Stimulated activated memory B cell treated with anti-CD40 and anti-IgM and Interleukin-4, amounts not matched to agents 10 μg/mL and 1 μg/mL and 100 μg/mL, for 72 hours (primary cell): ENCODE measurements around the gene LONP2.

Experiments used
- ATAC-seq: fragments of 150-1000 bp; cut with Tn5 transposase; 2 replicates; pipeline ENCODE4 v1.10.0; 2021
- H3K27ac Mint-ChIP-seq: one replicate; pipeline ENCODE4 v1.8.0; 2022; ENCODE audit warnings: mild to moderate bottlenecking, mixed read lengths
- H3K27me3 Mint-ChIP-seq: one replicate; pipeline ENCODE4 v1.8.0; 2022; ENCODE audit warnings: mixed read lengths
- H3K36me3 Mint-ChIP-seq: one replicate; pipeline ENCODE4 v1.8.0; 2022; ENCODE audit warnings: mixed read lengths
- H3K4me1 Mint-ChIP-seq: one replicate; pipeline ENCODE4 v1.8.0; 2022; ENCODE audit warnings: mixed read lengths
- H3K4me3 Mint-ChIP-seq: one replicate; pipeline ENCODE4 v1.8.0; 2022; ENCODE audit warnings: mild to moderate bottlenecking, moderate library complexity, mixed read lengths
- H3K9me3 Mint-ChIP-seq: one replicate; pipeline ENCODE4 v1.8.0; 2022; ENCODE audit warnings: mixed read lengths

Gene LONP2

DNA sequence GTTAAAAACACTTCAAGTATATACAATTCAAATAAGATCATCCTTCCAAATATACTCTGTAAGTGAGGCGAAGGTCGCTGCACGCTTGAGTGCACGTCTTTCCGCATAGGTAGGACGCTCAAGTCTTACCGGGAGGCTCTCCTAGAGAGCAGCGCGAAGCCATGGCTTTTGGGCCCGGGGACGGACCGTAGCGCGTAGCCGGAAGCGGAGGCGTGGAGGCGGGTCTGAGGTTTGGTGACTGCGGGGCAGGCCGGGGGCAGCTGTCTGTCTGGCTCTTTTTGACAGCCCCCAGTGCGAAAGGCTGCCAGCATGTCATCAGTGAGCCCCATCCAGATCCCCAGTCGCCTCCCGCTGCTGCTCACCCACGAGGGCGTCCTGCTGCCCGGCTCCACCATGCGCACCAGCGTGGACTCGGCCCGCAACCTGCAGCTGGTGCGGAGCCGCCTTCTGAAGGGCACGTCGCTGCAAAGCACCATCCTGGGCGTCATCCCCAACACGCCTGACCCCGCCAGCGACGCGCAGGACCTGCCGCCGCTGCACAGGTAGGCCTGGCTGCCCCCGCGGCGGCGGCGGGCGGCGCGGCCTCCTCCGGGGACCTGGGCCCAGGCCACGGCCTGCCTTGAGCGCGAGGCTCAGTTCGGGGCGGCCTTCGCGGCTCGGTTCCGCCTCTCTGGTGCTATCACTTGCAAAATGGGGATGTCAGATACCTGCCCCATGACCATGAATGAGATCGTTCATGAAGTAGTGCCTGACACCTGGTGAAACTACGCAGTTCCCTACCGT is at the start of gene LONP2:
TSS of gene LONP2 (plus strand) at position 221 of the 783 bp plus-strand sequence. CDS start at position 310, 89 bp downstream.
- ATAC-seq = peak; percentile 98
- peak within 1 kb of the TSS; percentile 87 for H3K27ac Mint-ChIP-seq
- peak within 1 kb of the TSS; percentile 87 for H3K4me3 Mint-ChIP-seq
- peaks cover 31% of the 10 kb centered on the region for H3K4me1 Mint-ChIP-seq
- peaks cover 3% of the 10 kb centered on the region for H3K9me3 Mint-ChIP-seq
- no peaks in the 10 kb centered on the region for H3K36me3 Mint-ChIP-seq
- H3K27me3 Mint-ChIP-seq = no peaks in the 10 kb centered on the region

DNA sequence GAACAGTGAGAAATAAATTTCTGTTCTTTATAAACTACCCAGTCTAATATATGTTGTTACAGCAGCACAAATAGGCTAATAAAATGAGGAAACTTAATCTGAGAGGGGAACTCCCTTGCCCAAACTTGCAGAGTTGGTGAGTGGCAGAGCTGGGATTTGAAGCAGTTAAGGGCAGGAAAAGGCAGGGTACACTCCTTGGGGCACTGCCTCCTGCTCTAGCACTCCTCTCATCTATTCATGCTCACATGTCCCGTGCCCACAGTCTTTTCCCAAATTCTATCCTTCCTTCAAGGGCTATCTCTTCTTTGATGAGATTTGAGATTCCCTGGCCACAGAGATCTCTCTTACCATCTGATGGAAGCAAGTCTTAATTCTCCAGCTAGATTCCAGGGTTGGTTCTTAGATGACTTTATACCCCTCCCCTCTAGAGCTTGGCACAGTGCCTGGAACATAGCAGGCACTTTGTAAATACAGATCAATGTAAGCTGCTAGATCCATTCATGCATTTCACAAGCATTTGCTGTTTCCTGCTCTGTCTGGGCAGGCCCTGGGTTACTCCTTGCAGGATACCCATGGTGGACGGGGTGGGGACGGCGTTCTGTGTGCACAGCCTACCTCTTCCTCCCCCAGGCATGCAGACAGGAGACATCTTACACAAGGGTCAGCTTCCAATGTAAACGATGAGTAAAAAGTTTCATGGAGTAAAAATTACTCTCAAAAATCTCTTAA is 49.1 kb upstream of the LONP2 start:
- H3K9me3 Mint-ChIP-seq = no peaks in the 10 kb centered on the region
- H3K4me1 Mint-ChIP-seq = no peaks in the 10 kb centered on the region
- no peak for ATAC-seq
- no peak overlapping the region for H3K27ac Mint-ChIP-seq
- H3K4me3 Mint-ChIP-seq = no peak overlapping the region
- H3K36me3 Mint-ChIP-seq = no peaks in the 10 kb centered on the region
- peaks cover 9% of the 10 kb centered on the region for H3K27me3 Mint-ChIP-seq

GRCh38 chr16:48197294-48197693 is 46.8 kb upstream of the LONP2 start:
- no peak overlapping the region for H3K4me3 Mint-ChIP-seq
- H3K27me3 Mint-ChIP-seq = peaks cover 9% of the 10 kb centered on the region
- H3K27ac Mint-ChIP-seq = no peak overlapping the region
- ATAC-seq = no peak
- no peaks in the 10 kb centered on the region for H3K9me3 Mint-ChIP-seq
- no peaks in the 10 kb centered on the region for H3K36me3 Mint-ChIP-seq
- H3K4me1 Mint-ChIP-seq = no peaks in the 10 kb centered on the region

- Mint-ChIP-seq H3K4me1 (no peaks in the 10 kb centered on the region), H3K27ac (no peak overlapping the region), H3K9me3 (no peaks in the 10 kb centered on the region), H3K36me3 (no peaks in the 10 kb centered on the region), H3K27me3 (peaks cover 22% of the 10 kb centered on the region), H3K4me3 (no peak overlapping the region)
- ATAC-seq = no peak
Observed at GRCh38 chr16:48201515-48202201, 42.4 kb upstream of the LONP2 start.

GRCh38 chr16:48203974-48204824 is 39.9 kb upstream of the LONP2 start:
- no peak for ATAC-seq
- Mint-ChIP-seq H3K27me3 (peaks cover 37% of the 10 kb centered on the region), H3K36me3 (no peaks in the 10 kb centered on the region), H3K4me3 (no peak overlapping the region), H3K9me3 (no peaks in the 10 kb centered on the region), H3K27ac (no peak overlapping the region), H3K4me1 (no peaks in the 10 kb centered on the region)

DNA sequence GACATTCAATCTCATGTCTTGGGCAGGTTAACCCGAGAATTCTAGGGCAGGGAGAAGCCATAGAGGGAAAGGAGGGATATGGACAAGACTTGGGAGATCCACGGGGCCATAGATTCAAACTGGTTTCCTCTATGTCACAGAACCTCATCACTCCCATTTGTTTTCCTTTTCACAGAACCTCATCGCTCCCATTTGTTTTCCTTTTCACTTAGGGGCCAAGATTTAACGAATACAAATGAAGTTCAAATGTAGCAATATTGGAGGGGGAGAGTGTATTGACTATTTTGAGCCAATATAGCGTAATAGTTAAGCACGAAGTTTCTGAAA is 39.3 kb upstream of the LONP2 start:
- Mint-ChIP-seq H3K4me3 (no peak overlapping the region), H3K9me3 (no peaks in the 10 kb centered on the region), H3K27me3 (peaks cover 37% of the 10 kb centered on the region), H3K36me3 (no peaks in the 10 kb centered on the region), H3K4me1 (no peaks in the 10 kb centered on the region), H3K27ac (no peak overlapping the region)
- ATAC-seq = no peak

DNA sequence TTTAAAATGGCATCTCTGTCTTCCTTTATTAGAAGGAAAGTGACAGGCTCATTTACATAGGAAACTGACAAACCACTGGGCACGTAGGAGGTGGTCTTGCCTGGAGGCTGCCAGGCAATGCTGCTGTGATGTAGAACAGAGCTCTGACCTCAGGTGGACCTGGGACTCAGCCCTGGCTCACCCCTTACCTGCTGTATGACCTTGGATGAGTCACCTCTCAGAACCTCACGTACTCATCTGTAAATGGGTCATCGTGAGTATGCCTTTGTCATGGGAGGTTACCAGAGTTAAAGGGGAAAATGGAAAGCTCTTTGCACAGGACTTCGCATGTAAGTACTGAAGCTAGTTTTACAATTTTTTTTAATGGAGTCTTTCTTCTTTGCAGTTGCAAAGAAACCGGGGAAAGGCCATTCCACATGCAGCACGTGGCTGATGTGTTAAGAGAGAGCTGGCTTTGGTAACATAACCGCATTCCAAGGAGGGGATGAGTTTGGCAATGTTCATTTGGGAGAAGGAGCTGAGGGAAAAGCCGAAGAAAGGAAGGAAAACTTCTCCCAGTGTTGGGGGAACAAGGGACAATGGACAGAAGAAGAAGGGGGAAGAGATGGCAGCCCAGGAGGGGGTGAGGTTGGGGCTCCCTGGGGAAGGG is 37.4 kb upstream of the LONP2 start:
- Mint-ChIP-seq H3K4me1 (no peaks in the 10 kb centered on the region), H3K9me3 (no peaks in the 10 kb centered on the region), H3K27ac (no peak overlapping the region), H3K4me3 (no peak overlapping the region), H3K27me3 (peaks cover 37% of the 10 kb centered on the region), H3K36me3 (no peaks in the 10 kb centered on the region)
- ATAC-seq = no peak

- no peak overlapping the region for H3K27ac Mint-ChIP-seq
- H3K4me1 Mint-ChIP-seq = no peaks in the 10 kb centered on the region
- no peak for ATAC-seq
Observed at GRCh38 chr16:48210747-48211146, 33.4 kb upstream of the LONP2 start.

GRCh38 chr16:48212033-48212432 is 32.1 kb upstream of the LONP2 start:
- no peak for ATAC-seq
- Mint-ChIP-seq H3K27ac (no peak overlapping the region), H3K27me3 (peaks cover 20% of the 10 kb centered on the region), H3K4me1 (no peaks in the 10 kb centered on the region), H3K9me3 (no peaks in the 10 kb centered on the region), H3K4me3 (no peak overlapping the region), H3K36me3 (no peaks in the 10 kb centered on the region)

More at GRCh38 chr16:48210747-48211146, 33.4 kb upstream of the LONP2 start:
- Mint-ChIP-seq H3K36me3 (no peaks in the 10 kb centered on the region), H3K4me3 (no peak overlapping the region), H3K27me3 (peaks cover 28% of the 10 kb centered on the region), H3K9me3 (no peaks in the 10 kb centered on the region)

DNA sequence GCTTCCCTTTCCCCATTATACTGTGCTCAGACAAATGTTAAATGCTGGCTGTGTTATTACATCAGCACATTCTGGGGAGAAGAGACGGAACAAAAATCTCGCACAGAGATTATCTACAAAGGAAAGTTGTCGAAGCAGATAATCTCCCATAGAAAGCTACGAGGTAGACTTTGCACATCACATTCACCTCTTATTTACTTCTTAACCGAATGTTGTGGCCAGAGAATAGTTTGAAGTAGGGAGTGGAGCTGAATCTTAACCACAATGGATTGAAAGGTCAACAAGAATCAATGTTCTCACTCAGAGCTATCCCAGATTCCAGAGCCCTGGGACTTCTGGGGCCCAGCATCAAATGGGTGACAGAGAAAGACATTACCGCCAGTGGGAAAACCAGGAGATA is 28.4 kb upstream of the LONP2 start:
- Mint-ChIP-seq H3K36me3 (no peaks in the 10 kb centered on the region), H3K27ac (no peak overlapping the region), H3K4me3 (no peak overlapping the region), H3K27me3 (no peaks in the 10 kb centered on the region), H3K9me3 (peaks cover 3% of the 10 kb centered on the region), H3K4me1 (no peaks in the 10 kb centered on the region)
- no peak for ATAC-seq

DNA sequence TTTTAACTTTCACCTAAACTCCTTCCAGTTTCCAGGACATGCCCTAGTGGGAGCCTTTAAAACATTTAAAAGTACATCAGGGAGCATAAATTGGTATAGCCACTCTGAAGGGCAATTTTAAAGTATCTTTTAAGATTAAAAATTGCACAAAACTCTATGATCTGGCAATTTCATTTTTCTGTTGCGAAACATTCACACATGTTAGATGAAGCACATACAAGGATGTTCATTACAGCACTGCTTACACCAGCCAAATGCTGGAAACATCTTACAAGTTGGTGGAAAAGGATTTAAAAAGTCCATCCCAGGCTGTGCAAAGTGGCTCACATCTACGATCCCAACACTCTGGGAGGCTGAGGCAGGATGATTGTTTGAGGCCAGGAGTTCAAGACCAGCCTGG is 26.4 kb upstream of the LONP2 start:
- Mint-ChIP-seq H3K9me3 (peaks cover 3% of the 10 kb centered on the region), H3K36me3 (no peaks in the 10 kb centered on the region), H3K4me3 (no peak overlapping the region), H3K4me1 (no peaks in the 10 kb centered on the region), H3K27me3 (no peaks in the 10 kb centered on the region), H3K27ac (no peak overlapping the region)
- ATAC-seq = no peak

GRCh38 chr16:48218473-48218872 is 25.6 kb upstream of the LONP2 start:
- Mint-ChIP-seq H3K27ac (no peak overlapping the region), H3K4me1 (no peaks in the 10 kb centered on the region), H3K9me3 (peaks cover 3% of the 10 kb centered on the region), H3K36me3 (no peaks in the 10 kb centered on the region), H3K27me3 (no peaks in the 10 kb centered on the region), H3K4me3 (no peak overlapping the region)
- ATAC-seq = no peak

- H3K4me1 Mint-ChIP-seq = no peaks in the 10 kb centered on the region
- no peaks in the 10 kb centered on the region for H3K36me3 Mint-ChIP-seq
- ATAC-seq = no peak
- no peaks in the 10 kb centered on the region for H3K27me3 Mint-ChIP-seq
- H3K4me3 Mint-ChIP-seq = no peak overlapping the region
- no peak overlapping the region for H3K27ac Mint-ChIP-seq
- peaks cover 3% of the 10 kb centered on the region for H3K9me3 Mint-ChIP-seq
Observed at GRCh38 chr16:48220891-48221290, 23.2 kb upstream of the LONP2 start.

DNA sequence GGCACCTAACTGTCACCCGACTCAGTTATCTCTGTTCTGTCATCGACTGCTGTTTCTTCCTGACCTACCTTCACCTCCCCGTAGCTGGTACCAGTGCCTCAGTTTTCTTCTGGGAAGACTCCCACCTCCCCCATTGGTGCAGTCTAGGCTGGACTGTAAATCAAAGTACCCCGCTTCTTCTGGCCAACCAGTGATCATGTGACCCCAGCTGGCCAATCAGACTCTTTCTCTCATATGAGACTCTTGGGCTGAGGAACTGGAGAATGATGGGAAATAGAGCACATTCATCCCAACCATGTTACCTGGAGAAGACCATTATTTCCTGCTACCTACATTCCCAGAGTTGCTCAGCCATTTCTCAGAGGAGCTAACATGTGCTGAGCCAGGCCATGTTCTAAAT is 20.6 kb upstream of the LONP2 start:
- no peak for ATAC-seq
- H3K27me3 Mint-ChIP-seq = peaks cover 8% of the 10 kb centered on the region

More for the DNA sequence above, 20.6 kb upstream of the LONP2 start:
- Mint-ChIP-seq H3K4me1 (no peaks in the 10 kb centered on the region), H3K9me3 (peaks cover 3% of the 10 kb centered on the region), H3K36me3 (no peaks in the 10 kb centered on the region), H3K27ac (no peak overlapping the region), H3K4me3 (no peak overlapping the region)
